ENCODE measurements around the gene FLT3.

Gene FLT3

DNA sequence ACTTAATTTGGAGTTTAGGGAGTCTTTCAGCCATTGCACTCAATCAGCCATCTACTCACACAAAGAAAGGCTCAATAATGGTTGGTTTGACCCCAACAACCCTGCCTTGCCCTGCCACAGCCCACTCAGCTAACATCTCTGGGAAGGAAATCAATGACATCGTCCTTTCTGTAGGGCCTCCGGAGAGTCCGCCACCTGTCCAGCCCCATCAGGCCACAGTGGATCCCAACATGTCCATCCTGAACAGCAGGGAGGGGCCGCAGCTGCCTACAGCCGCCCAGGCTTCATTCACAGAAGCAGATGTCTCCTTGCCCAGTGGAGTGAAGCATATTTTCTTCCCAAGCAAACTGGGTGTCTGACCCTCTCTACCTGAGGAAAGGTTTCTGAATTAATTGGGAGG is 127.1 kb downstream of the FLT3 start:
- no peak for TF ChIP-seq POLR2AphosphoS5 (IDR thresholded peaks at IDR 0.05; ENCODE audit: borderline replicate concordance, low read depth, low read length)
- TF ChIP-seq EZH2 (IDR thresholded peaks at IDR 0.05) = no peak
- no peak for TF ChIP-seq FOXP2 (optimal IDR thresholded peaks at IDR 0.05; ENCODE audit: control extremely low read depth, extremely low read length, insufficient read depth)
- Histone ChIP-seq H3K4me3 (no peak overlapping the region), H3K9ac (ENCODE audit: insufficient read length) (no peak overlapping the region), H3K36me3 (ENCODE audit: insufficient read depth, low read length) (no peaks in the 10 kb centered on the region), H3K27ac (no peak overlapping the region), H3K9me3 (ENCODE audit: low read depth, low read length) (no peaks in the 10 kb centered on the region)
- DNase-seq (ENCODE audit: low read depth, low spot score) = no peak

GRCh38 chr13:27972478-27972820 is 127.9 kb downstream of the FLT3 start:
- Histone ChIP-seq H3K36me3 (ENCODE audit: insufficient read depth, low read length) (no peaks in the 10 kb centered on the region), H3K27ac (no peak overlapping the region), H3K4me3 (no peak overlapping the region), H3K9ac (ENCODE audit: insufficient read length) (no peak overlapping the region), H3K9me3 (ENCODE audit: low read depth, low read length) (no peaks in the 10 kb centered on the region)
- DNase-seq (ENCODE audit: low read depth, low spot score) = no peak
- TF ChIP-seq EZH2 (IDR thresholded peaks at IDR 0.05) = no peak

- Histone ChIP-seq H3K36me3 (ENCODE audit: insufficient read depth, low read length) (no peaks in the 10 kb centered on the region), H3K9me3 (ENCODE audit: low read depth, low read length) (no peaks in the 10 kb centered on the region), H3K27ac (no peak overlapping the region), H3K9ac (ENCODE audit: insufficient read length) (no peak overlapping the region), H3K4me3 (no peak overlapping the region)
- no peak for TF ChIP-seq POLR2AphosphoS5 (IDR thresholded peaks at IDR 0.05; ENCODE audit: borderline replicate concordance, low read depth, low read length)
- no peak for TF ChIP-seq FOXP2 (optimal IDR thresholded peaks at IDR 0.05; ENCODE audit: control extremely low read depth, extremely low read length, insufficient read depth)
- no peak for TF ChIP-seq EZH2 (IDR thresholded peaks at IDR 0.05)
- DNase-seq (ENCODE audit: low read depth, low spot score) = no peak
Measured at GRCh38 chr13:27971776-27972477, 128.4 kb downstream of the FLT3 start.

DNA sequence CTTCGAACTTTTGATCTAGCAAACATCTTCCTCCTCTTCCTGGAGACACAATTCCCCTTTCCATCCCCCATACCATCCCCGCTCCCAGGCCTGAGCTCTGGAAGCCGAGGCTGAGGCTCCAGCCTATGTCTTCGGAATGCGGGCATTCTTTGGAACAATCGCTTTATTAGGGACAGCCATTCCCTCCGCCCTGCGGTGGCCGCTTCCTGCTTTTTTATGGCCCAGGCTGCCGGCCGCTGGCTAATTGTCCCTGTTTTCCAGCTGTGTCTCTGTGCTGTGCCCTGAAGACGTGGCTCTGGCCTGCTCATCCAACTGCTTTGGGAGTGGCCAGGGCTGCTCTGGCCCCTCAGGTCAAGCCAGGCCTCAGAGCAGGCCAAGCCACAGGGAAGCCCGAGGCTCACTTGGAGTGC is 129.1 kb downstream of the FLT3 start:
- H3K27ac ChIP-seq = no peak overlapping the region
- TF ChIP-seq EZH2 (IDR thresholded peaks at IDR 0.05) (no peak), FOXP2 (optimal IDR thresholded peaks at IDR 0.05; ENCODE audit: control extremely low read depth, extremely low read length, insufficient read depth) (no peak), POLR2AphosphoS5 (IDR thresholded peaks at IDR 0.05; ENCODE audit: borderline replicate concordance, low read depth, low read length) (no peak)
- H3K36me3 ChIP-seq (ENCODE audit: insufficient read depth, low read length) = no peaks in the 10 kb centered on the region
- no peaks in the 10 kb centered on the region for H3K9me3 ChIP-seq (ENCODE audit: low read depth, low read length)
- no peak for DNase-seq (ENCODE audit: low read depth, low spot score)
- H3K9ac ChIP-seq (ENCODE audit: insufficient read length) = no peak overlapping the region
- no peak overlapping the region for H3K4me3 ChIP-seq

- no peak for DNase-seq (ENCODE audit: low read depth, low spot score)
- Histone ChIP-seq H3K36me3 (ENCODE audit: insufficient read depth, low read length) (no peaks in the 10 kb centered on the region), H3K27ac (no peak overlapping the region), H3K9ac (ENCODE audit: insufficient read length) (no peak overlapping the region), H3K4me3 (no peak overlapping the region), H3K9me3 (ENCODE audit: low read depth, low read length) (no peaks in the 10 kb centered on the region)
- TF ChIP-seq POLR2AphosphoS5 (IDR thresholded peaks at IDR 0.05; ENCODE audit: borderline replicate concordance, low read depth, low read length) (no peak), EZH2 (IDR thresholded peaks at IDR 0.05) (peak; percentile 35), FOXP2 (optimal IDR thresholded peaks at IDR 0.05; ENCODE audit: control extremely low read depth, extremely low read length, insufficient read depth) (no peak)
Measured at GRCh38 chr13:27970382-27971235, 129.8 kb downstream of the FLT3 start.

DNA sequence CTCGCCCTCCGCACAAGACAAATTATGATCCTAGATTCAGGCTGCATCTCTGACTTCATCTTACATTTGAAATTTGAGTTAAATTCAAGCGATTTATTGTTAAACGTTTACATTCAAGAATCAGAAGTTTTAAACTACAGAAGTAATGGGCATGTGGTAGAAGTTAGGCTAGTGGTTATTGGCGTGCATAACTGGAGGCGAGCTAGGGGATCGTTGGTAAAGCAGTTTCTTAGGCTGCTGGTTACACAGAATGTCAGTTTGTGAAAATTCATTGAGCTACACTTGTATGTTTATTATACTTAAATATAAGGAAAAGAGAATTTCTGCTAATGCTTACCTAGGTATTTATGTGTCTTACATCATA is 130.5 kb downstream of the FLT3 start:
- TF ChIP-seq EZH2 (IDR thresholded peaks at IDR 0.05) (no peak), FOXP2 (optimal IDR thresholded peaks at IDR 0.05; ENCODE audit: control extremely low read depth, extremely low read length, insufficient read depth) (no peak), POLR2AphosphoS5 (IDR thresholded peaks at IDR 0.05; ENCODE audit: borderline replicate concordance, low read depth, low read length) (no peak)
- Histone ChIP-seq H3K27ac (no peak overlapping the region), H3K4me3 (no peak overlapping the region), H3K36me3 (ENCODE audit: insufficient read depth, low read length) (no peaks in the 10 kb centered on the region), H3K9me3 (ENCODE audit: low read depth, low read length) (no peaks in the 10 kb centered on the region), H3K9ac (ENCODE audit: insufficient read length) (no peak overlapping the region)
- DNase-seq (ENCODE audit: low read depth, low spot score) = no peak

DNA sequence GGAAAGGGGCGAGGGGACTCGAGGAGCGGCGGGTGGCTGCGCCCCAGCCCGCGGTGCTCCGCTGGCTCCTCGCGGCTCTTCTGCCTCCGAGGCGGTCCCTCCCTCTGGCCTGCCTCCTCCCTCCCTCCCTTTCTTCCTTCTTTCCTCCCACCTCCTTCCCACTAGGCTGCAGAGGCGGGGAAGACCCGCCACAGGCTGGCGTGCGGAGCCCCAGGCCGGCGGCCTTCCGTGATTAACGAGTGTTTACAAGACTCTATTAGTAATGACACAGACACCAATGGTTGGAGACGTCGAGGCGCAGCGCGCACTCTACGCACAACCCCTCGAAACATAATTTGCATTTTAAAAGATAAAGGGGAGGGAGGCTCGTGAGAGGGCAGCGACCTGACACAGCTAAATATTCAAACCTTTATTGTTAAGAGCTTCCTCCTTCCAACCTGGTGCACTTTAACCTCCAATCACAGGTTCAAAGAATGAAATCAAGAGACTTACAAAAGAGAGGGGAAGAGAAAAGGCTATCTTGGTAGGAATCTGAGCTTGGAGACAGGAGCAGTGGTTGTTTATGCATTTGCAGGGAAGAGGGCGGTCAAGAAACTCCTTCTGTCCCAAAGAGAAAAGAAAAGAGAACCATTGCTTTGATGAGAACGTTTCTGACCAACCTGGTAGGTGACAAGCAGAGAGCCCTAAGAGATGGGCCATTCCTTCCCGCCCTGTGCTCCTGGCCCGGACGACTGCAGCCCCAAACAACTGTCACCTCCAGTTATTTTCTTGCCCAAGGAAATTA is 131.1 kb downstream of the FLT3 start, which contains the start of gene CDX2:
Gene CDX2, minus strand, starts transcription at position 234 of the 784 bp plus-strand sequence. CDS start 309 bp downstream, outside the sequence.
- Histone ChIP-seq H3K9ac (ENCODE audit: insufficient read length) (no peak within 1 kb of the TSS), H3K4me3 (peak within 1 kb of the TSS; percentile 53), H3K36me3 (ENCODE audit: insufficient read depth, low read length) (no peaks in the 10 kb centered on the region), H3K27ac (no peak within 1 kb of the TSS), H3K9me3 (ENCODE audit: low read depth, low read length) (no peaks in the 10 kb centered on the region)
- DNase-seq (ENCODE audit: low read depth, low spot score) = no peak
- TF ChIP-seq POLR2AphosphoS5 (IDR thresholded peaks at IDR 0.05; ENCODE audit: borderline replicate concordance, low read depth, low read length) (no peak), EZH2 (IDR thresholded peaks at IDR 0.05) (no peak), FOXP2 (optimal IDR thresholded peaks at IDR 0.05; ENCODE audit: control extremely low read depth, extremely low read length, insufficient read depth) (no peak)

All from SK-N-MC (cell line).